Ectodermal cell (in vitro differentiated cells): ENCODE results near the gene C1orf53.

Experiments
- H3K27ac ChIP-seq: 2 replicates; pipeline ENCODE4 v1.7.0; 2013; ENCODE audit warnings: mild to moderate bottlenecking, low read depth, low read length; ENCODE audit not compliant: insufficient read depth, poor library complexity, severe bottlenecking
- H3K27me3 ChIP-seq: 2 replicates; pipeline ENCODE4 v1.7.0; 2013; ENCODE audit warnings: mild to moderate bottlenecking, low read length; ENCODE audit not compliant: insufficient read depth, control insufficient read depth, poor library complexity, severe bottlenecking
- H3K36me3 ChIP-seq: one replicate; pipeline ENCODE4 v1.7.0; 2013; ENCODE audit warnings: low read length; ENCODE audit not compliant: control insufficient read depth, insufficient read depth
- H3K4me1 ChIP-seq: one replicate; pipeline ENCODE4 v1.7.0; 2013; ENCODE audit warnings: low read length; ENCODE audit not compliant: control insufficient read depth, insufficient read depth
- H3K4me3 ChIP-seq: 2 replicates; pipeline ENCODE4 v1.7.0; 2013; ENCODE audit warnings: low read depth, low read length, control low read depth; ENCODE audit not compliant: insufficient read depth
- H3K9me3 ChIP-seq: 2 replicates; pipeline ENCODE4 v1.7.0; 2013; ENCODE audit warnings: mild to moderate bottlenecking, low read length, moderate library complexity; ENCODE audit not compliant: control insufficient read depth
- WGBS, 2 experiments: methylation state at CpG; one replicate each; pipeline ENCODE4 v1.1.7; 2013; ENCODE audit warnings: missing lambda C conversion rate in 2 of 2; 5-methylcytosine and 5-hydroxymethylcytosine counted together

The C1orf53 gene

GRCh38 chr1:197920414-197921117 is 18.1 kb downstream of the C1orf53 start:
- Histone ChIP-seq H3K4me3 (no peak overlapping the region), H3K9me3 (no peaks in the 10 kb centered on the region), H3K36me3 (no peaks in the 10 kb centered on the region), H3K27me3 (peaks cover 86% of the 10 kb centered on the region), H3K4me1 (peaks cover 31% of the 10 kb centered on the region), H3K27ac (no peak overlapping the region)
- WGBS, 2 experiments = 8 to 11% methylated on average over 15 to 17 of the region's 19 CpGs

GRCh38 chr1:197921235-197922069 is 19.0 kb downstream of the C1orf53 start:
- peaks cover 31% of the 10 kb centered on the region for H3K4me1 ChIP-seq
- no peak overlapping the region for H3K27ac ChIP-seq
- 3 to 5% methylated on average over 33 of the region's 33 CpGs for WGBS, 2 experiments
- H3K9me3 ChIP-seq = no peaks in the 10 kb centered on the region
- H3K4me3 ChIP-seq = peak overlapping the region; percentile 28
- H3K36me3 ChIP-seq = no peaks in the 10 kb centered on the region
- peaks cover 84% of the 10 kb centered on the region for H3K27me3 ChIP-seq

- 63 to 75% methylated on average over 2 of the region's 2 CpGs for WGBS, 2 experiments
- no peaks in the 10 kb centered on the region for H3K9me3 ChIP-seq
- H3K4me3 ChIP-seq = no peak overlapping the region
- no peak overlapping the region for H3K27ac ChIP-seq
- no peaks in the 10 kb centered on the region for H3K36me3 ChIP-seq
- peaks cover 31% of the 10 kb centered on the region for H3K4me1 ChIP-seq
- H3K27me3 ChIP-seq = peaks cover 81% of the 10 kb centered on the region
These were observed 19.6 kb downstream of the C1orf53 start for GRCh38 chr1:197922070-197922390.

- H3K27ac ChIP-seq = no peak overlapping the region
- no peak overlapping the region for H3K4me3 ChIP-seq
- 18 to 24% methylated on average over 12 of the region's 12 CpGs for WGBS, 2 experiments
- H3K27me3 ChIP-seq = peaks cover 70% of the 10 kb centered on the region
- no peaks in the 10 kb centered on the region for H3K9me3 ChIP-seq
- H3K36me3 ChIP-seq = no peaks in the 10 kb centered on the region
- H3K4me1 ChIP-seq = peaks cover 25% of the 10 kb centered on the region
These were observed 20.6 kb downstream of the C1orf53 start for GRCh38 chr1:197923038-197923437.

GRCh38 chr1:197924516-197925123 is 22.2 kb downstream of the C1orf53 start:
- no peak overlapping the region for H3K27ac ChIP-seq
- no peaks in the 10 kb centered on the region for H3K9me3 ChIP-seq
- peaks cover 25% of the 10 kb centered on the region for H3K4me1 ChIP-seq
- 20 to 25% methylated on average over 1 to 2 of the region's 4 CpGs for WGBS, 2 experiments
- no peaks in the 10 kb centered on the region for H3K36me3 ChIP-seq
- peaks cover 55% of the 10 kb centered on the region for H3K27me3 ChIP-seq
- no peak overlapping the region for H3K4me3 ChIP-seq

- Histone ChIP-seq H3K4me3 (no peak overlapping the region), H3K27me3 (peaks cover 20% of the 10 kb centered on the region), H3K36me3 (no peaks in the 10 kb centered on the region), H3K27ac (no peak overlapping the region), H3K4me1 (peaks cover 13% of the 10 kb centered on the region), H3K9me3 (no peaks in the 10 kb centered on the region)
- 91 to 94% methylated on average over 8 of the region's 8 CpGs for WGBS, 2 experiments
These were observed 25.7 kb downstream of the C1orf53 start for GRCh38 chr1:197927908-197928665.

- peaks cover 12% of the 10 kb centered on the region for H3K27me3 ChIP-seq
- H3K36me3 ChIP-seq = no peaks in the 10 kb centered on the region
- H3K4me3 ChIP-seq = no peak overlapping the region
- WGBS, 2 experiments = 16 to 23% methylated on average over 15 of the region's 15 CpGs
- peaks cover 5% of the 10 kb centered on the region for H3K4me1 ChIP-seq
- H3K9me3 ChIP-seq = no peaks in the 10 kb centered on the region
- H3K27ac ChIP-seq = no peak overlapping the region
These were observed 26.5 kb downstream of the C1orf53 start for GRCh38 chr1:197928849-197929336.

- Histone ChIP-seq H3K4me1 (no peaks in the 10 kb centered on the region), H3K27me3 (no peaks in the 10 kb centered on the region), H3K27ac (no peak overlapping the region), H3K36me3 (no peaks in the 10 kb centered on the region), H3K9me3 (no peaks in the 10 kb centered on the region), H3K4me3 (no peak overlapping the region)
- WGBS, 2 experiments = no CpG with 5 or more reads among the region's 1 CpG
These were observed 30.6 kb downstream of the C1orf53 start for GRCh38 chr1:197933016-197933415.

GRCh38 chr1:197933647-197934046 is 31.2 kb downstream of the C1orf53 start:
- H3K27ac ChIP-seq = no peak overlapping the region
- no peaks in the 10 kb centered on the region for H3K36me3 ChIP-seq
- no peaks in the 10 kb centered on the region for H3K4me1 ChIP-seq
- no peaks in the 10 kb centered on the region for H3K27me3 ChIP-seq
- WGBS, 2 experiments = 81 to 84% methylated on average over 1 of the region's 1 CpG
- H3K4me3 ChIP-seq = no peak overlapping the region
- H3K9me3 ChIP-seq = no peaks in the 10 kb centered on the region
